ENCODE results near the gene ASB13.

DNA sequence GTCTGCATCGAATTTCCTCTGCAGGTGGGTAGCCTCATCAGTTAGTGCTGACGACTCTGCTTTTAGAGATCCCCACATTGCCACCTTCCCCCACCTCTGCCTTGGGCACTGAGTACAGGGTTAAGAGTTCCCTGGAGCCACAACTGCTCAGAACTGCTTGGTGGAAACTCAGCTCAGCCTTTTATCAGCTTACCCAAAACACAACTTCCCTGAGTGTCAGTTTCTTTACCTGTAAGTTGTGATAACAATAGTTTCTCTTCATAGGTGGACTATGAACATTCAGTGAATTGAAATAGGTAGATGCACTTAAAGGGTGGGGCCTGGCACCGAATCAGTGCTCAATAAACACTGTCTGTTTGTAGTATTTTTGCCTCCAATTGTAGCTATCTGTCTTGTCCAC, 11.3 kb downstream of the ASB13 start:
- no peak for TF ChIP-seq POLR2A (IDR thresholded peaks at IDR 0.05)
- no peak for TF ChIP-seq CTCF (IDR thresholded peaks at IDR 0.05)
- no peak for TF ChIP-seq POLR2AphosphoS5 (IDR thresholded peaks at IDR 0.05)

Data from stomach (tissue), 4 donors.